Spleen (tissue), 11 donors: ENCODE data around the gene SH3BGRL2. TPM values are rescaled to one million over a fixed set of nuclear protein-coding genes. Genes with fewer than 3 reads are reported as not detected.
A peak's percentile ranks its signal among the peaks of the same experiment; 100 is the strongest.

Source experiments
- DNase-seq: peaks from one replicate; pipeline ENCODE4 v3.0.0-alpha.2; 2020
- H3K27ac ChIP-seq, 8 donors: fragments of 200-600 bp; sonication (generic) in 7 of 8; 1 replicate in 4 of 8; 2 replicates in 4 of 8; pipeline versions ENCODE4 v1.5.0 to v1.8.0; 2016 to 2021; ENCODE audit warnings: inconsistent platforms in 4 of 8, mild to moderate bottlenecking in 4 of 8, moderate library complexity in 1 of 8
- H3K27me3 ChIP-seq, 7 donors: fragments of 200-600 bp; sonication (generic) in 6 of 7; replicated peaks in 1 of 7; 1 replicate in 4 of 7; 2 replicates in 3 of 7; pipeline versions ENCODE4 v1.5.0 to v1.8.0; 2016 to 2021; ENCODE audit warnings: inconsistent platforms in 3 of 7, mild to moderate bottlenecking in 1 of 7
- H3K36me3 ChIP-seq, 6 donors: fragments of 200-600 bp; sonication (generic) in 5 of 6; 1 replicate in 4 of 6; 2 replicates in 2 of 6; pipeline versions ENCODE4 v1.5.0 to v1.8.0; 2016 to 2021; ENCODE audit warnings: inconsistent platforms in 2 of 6
- H3K4me1 ChIP-seq, 6 donors: fragments of 200-600 bp; sonication (generic) in 5 of 6; 1 replicate in 3 of 6; 2 replicates in 3 of 6; pipeline versions ENCODE4 v1.5.0 to v1.8.0; 2016 to 2021; ENCODE audit warnings: inconsistent platforms in 3 of 6
- H3K4me3 ChIP-seq, 8 donors: fragments of 200-600 bp; sonication (generic) in 7 of 8; 1 replicate in 4 of 8; 2 replicates in 4 of 8; pipeline versions ENCODE4 v1.5.0 to v1.8.0; 2016 to 2021; ENCODE audit warnings: inconsistent platforms in 4 of 8, mild to moderate bottlenecking in 4 of 8, moderate library complexity in 2 of 8
- H3K9me3 ChIP-seq, 8 donors: fragments of 200-600 bp; sonication (generic) in 7 of 8; 1 replicate in 4 of 8; 2 replicates in 4 of 8; pipeline versions ENCODE4 v1.5.0 to v1.8.0; 2016 to 2021; ENCODE audit warnings: inconsistent platforms in 4 of 8
- CTCF ChIP-seq, 11 experiments: fragments of 200-600 bp in 7 of 11; fragments of 450-650 bp in 4 of 11; sonication (generic) in 4 of 11; IDR thresholded peaks in 8 of 11; conservative IDR thresholded peaks in 3 of 11; 1 replicate in 7 of 11; 2 replicates in 4 of 11; pipeline versions ENCODE4 v1.4.0 to v1.8.0; 2016 to 2021; ENCODE audit warnings: antibody characterized with exemption in 11 of 11, inconsistent platforms in 4 of 11, mild to moderate bottlenecking in 1 of 11
- POLR2A ChIP-seq, 3 donors: fragments of 450-650 bp; IDR thresholded peaks; one replicate each; pipeline ENCODE4 v1.5.1; 2017; ENCODE audit warnings: antibody characterized with exemption in 3 of 3, mild to moderate bottlenecking in 1 of 3
- POLR2AphosphoS5 ChIP-seq, 3 donors: sonication (generic); formaldehyde crosslinking; IDR thresholded peaks; one replicate each; pipeline ENCODE4 v1.5.1; 2017; ENCODE audit warnings: antibody characterized with exemption in 3 of 3
- WGBS, 5 donors: extraction: QIAGEN DNeasy Blood & Tissue Kit in 3 of 5; methylation state at CpG; one replicate each; pipeline versions ENCODE4 v1.1.5 to v1.1.7; 2013 to 2018; 5-methylcytosine and 5-hydroxymethylcytosine counted together
- intact Hi-C: fragments of 100-400 bp; cut with DNase I; formaldehyde crosslinking; loops from one replicate; pipeline ENCODE4 v1.15.0; 2023; ENCODE audit warnings: low total_unique reads
- polyA plus RNA-seq, 3 donors: library from polyadenylated mRNA; stranded (reverse); fragments of 200-250 nt; gene quantifications; one replicate each; pipeline ENCODE4 v1.2.1, GENCODE V29; 2013
- total RNA-seq, 7 donors: library from RNA; depleted of rRNA in 3 of 7; stranded (reverse); fragments of >200 nt in 3 of 7; fragmentation: NEBNext Ultra II Directional in 4 of 7; extraction: Animal tissue kit (Norgen Biotek cat#: 25700) in 4 of 7; gene quantifications; one replicate each; pipeline versions ENCODE4 v1.1.0 to v1.2.1, GENCODE V29; 2016 to 2021
- donor health status: healthy with polysubstance abuse.
- donor health status: DM: no; HTN: no; CAD: no; lungs with moderate emphysema.
- donor health status: DM: no; HTN: no; CAD: no.
- donor health status: Bipolar disorder and iron deficiency.
- donor health status: healthy.
- donor health status: DM: no; HTN: no; CAD: no.
- donor health status: DM: yes; HTN: yes; CAD: no.

The SH3BGRL2 gene
- total and polyA plus RNA-seq, 10 donors: 1.8 to 24.6 (median 10.9) TPM

- intact Hi-C loops: no loop called here
- Histone ChIP-seq H3K36me3 (no peaks in the 10 kb centered on the region), H3K27ac (no peak overlapping the region), H3K27me3 (peaks cover 0 to 9% (median 0%) of the 10 kb centered on the region in 7 donors), H3K9me3 (no peaks in the 10 kb centered on the region), H3K4me1 (no peaks in the 10 kb centered on the region), H3K4me3 (no peak overlapping the region)
- no peak for TF ChIP-seq CTCF (IDR thresholded peaks at IDR 0.05 in 8 of 11, conservative IDR thresholded peaks at IDR 0.05 in 3 of 11)
- TF ChIP-seq POLR2A (IDR thresholded peaks at IDR 0.05): no peak
- TF ChIP-seq POLR2AphosphoS5 (IDR thresholded peaks at IDR 0.05): no peak
- WGBS, 5 donors: 93 to 98% (median 94%) methylated on average over 2 of the region's 2 CpGs
- DNase-seq: no peak
Measured at GRCh38 chr6:79717989-79718388, 86.9 kb downstream of the SH3BGRL2 start.

- H3K27me3 ChIP-seq: peaks cover 0 to 9% (median 0%) of the 10 kb centered on the region in 7 donors
- no peak overlapping the region for H3K4me3 ChIP-seq
- 77 to 92% (median 84%) methylated on average over 8 of the region's 8 CpGs for WGBS, 5 donors
- TF ChIP-seq POLR2AphosphoS5 (IDR thresholded peaks at IDR 0.05) (no peak), POLR2A (IDR thresholded peaks at IDR 0.05) (no peak), CTCF (IDR thresholded peaks at IDR 0.05 in 8 of 11, conservative IDR thresholded peaks at IDR 0.05 in 3 of 11) (no peak)
- no peak for DNase-seq
- no peaks in the 10 kb centered on the region for H3K36me3 ChIP-seq
- intact Hi-C loops: no loop called here
- H3K9me3 ChIP-seq: no peaks in the 10 kb centered on the region
- no peaks in the 10 kb centered on the region for H3K4me1 ChIP-seq
- no peak overlapping the region for H3K27ac ChIP-seq
Measured at GRCh38 chr6:79718509-79719247, 87.5 kb downstream of the SH3BGRL2 start.

GRCh38 chr6:79719248-79719960, 88.3 kb downstream of the SH3BGRL2 start:
- Histone ChIP-seq H3K4me1 (no peaks in the 10 kb centered on the region), H3K9me3 (no peaks in the 10 kb centered on the region), H3K36me3 (no peaks in the 10 kb centered on the region), H3K27ac (no peak overlapping the region), H3K27me3 (peaks cover 0 to 9% (median 0%) of the 10 kb centered on the region in 7 donors), H3K4me3 (no peak overlapping the region)
- intact Hi-C loops: no loop called here
- 72 to 89% (median 78%) methylated on average over 6 of the region's 6 CpGs for WGBS, 5 donors
- TF ChIP-seq POLR2A (IDR thresholded peaks at IDR 0.05) (no peak), CTCF (IDR thresholded peaks at IDR 0.05 in 8 of 11, conservative IDR thresholded peaks at IDR 0.05 in 3 of 11) (no peak), POLR2AphosphoS5 (IDR thresholded peaks at IDR 0.05) (no peak)
- DNase-seq: no peak

- Histone ChIP-seq H3K27me3 (peaks cover 0 to 9% (median 0%) of the 10 kb centered on the region in 7 donors), H3K36me3 (no peaks in the 10 kb centered on the region), H3K9me3 (no peaks in the 10 kb centered on the region), H3K4me3 (no peak overlapping the region), H3K4me1 (no peaks in the 10 kb centered on the region), H3K27ac (no peak overlapping the region)
- 69 to 95% (median 86%) methylated on average over 2 of the region's 2 CpGs for WGBS, 5 donors
- peak in 2 of 3 donors; percentile 21 to 47 for TF ChIP-seq POLR2AphosphoS5 (IDR thresholded peaks at IDR 0.05)
- TF ChIP-seq POLR2A (IDR thresholded peaks at IDR 0.05): no peak
- TF ChIP-seq CTCF (IDR thresholded peaks at IDR 0.05 in 8 of 11, conservative IDR thresholded peaks at IDR 0.05 in 3 of 11): no peak
- intact Hi-C loops: no loop called here
- no peak for DNase-seq
Measured at GRCh38 chr6:79724816-79725215, 93.7 kb downstream of the SH3BGRL2 start.
